MCF 10A (cell line): ENCODE data around the gene ZBTB46. TPM values are rescaled to one million over a fixed set of nuclear protein-coding genes. Genes with fewer than 3 reads are reported as not detected.

Experiments
- BruUV-seq: library from RNA; stranded (reverse); fragments of 400-500 nt; replicated peaks from 2 replicates; lab custom pipeline; 2021; lab: Mats Ljungman, UMichigan
- CTCF ChIA-PET: fragments of 300-600 bp; sonication (Branson Sonifier 250); formaldehyde crosslinking; extraction: SDS; loops from one replicate; lab custom pipeline; 2021; ENCODE audit warnings: antibody characterized with exemption, inconsistent platforms; lab: Yijun Ruan, JAX
- POLR2A ChIA-PET: fragments of 300-600, 350-650 bp; sonication (Branson Sonifier 250); formaldehyde crosslinking; extraction: SDS; loops from one replicate; lab custom pipeline; 2020; ENCODE audit warnings: antibody characterized with exemption, inconsistent platforms; lab: Yijun Ruan, JAX
- DNase-seq: peaks from one replicate; pipeline ENCODE4 v3.0.0-alpha.2; 2018; ENCODE audit not compliant: unreplicated experiment
- H3K27ac Mint-ChIP-seq: one replicate; pipeline ENCODE4 v1.8.0; 2022; ENCODE audit warnings: mild to moderate bottlenecking, low read depth, mixed read lengths; ENCODE audit not compliant: unreplicated experiment
- H3K27me3 Mint-ChIP-seq: one replicate; pipeline ENCODE4 v1.8.0; 2022; ENCODE audit warnings: mixed read lengths; ENCODE audit not compliant: insufficient read depth, unreplicated experiment
- H3K36me3 Mint-ChIP-seq: one replicate; pipeline ENCODE4 v1.8.0; 2022; ENCODE audit warnings: mild to moderate bottlenecking, moderate library complexity, mixed read lengths; ENCODE audit not compliant: insufficient read depth, unreplicated experiment
- H3K4me1 Mint-ChIP-seq: one replicate; pipeline ENCODE4 v1.8.0; 2022; ENCODE audit warnings: mixed read lengths; ENCODE audit not compliant: insufficient read depth, unreplicated experiment
- H3K4me3 Mint-ChIP-seq: one replicate; pipeline ENCODE4 v1.8.0; 2022; ENCODE audit warnings: mild to moderate bottlenecking, moderate library complexity, mixed read lengths; ENCODE audit not compliant: unreplicated experiment
- H3K9me3 Mint-ChIP-seq: one replicate; pipeline ENCODE4 v1.8.0; 2022; ENCODE audit warnings: mixed read lengths; ENCODE audit not compliant: unreplicated experiment
- CTCF ChIP-seq: fragments of 200-600 bp; IDR thresholded peaks from one replicate; pipeline ENCODE4 v1.8.0; 2022; ENCODE audit warnings: antibody characterized with exemption, mild to moderate bottlenecking; ENCODE audit not compliant: unreplicated experiment
- intact Hi-C: fragments of 100-400 bp; cut with micrococcal nuclease; formaldehyde crosslinking; loops from 2 replicates; pipeline ENCODE4 v1.14.1; 2022
- total RNA-seq: library from RNA; stranded (reverse); gene quantifications from 2 replicates; pipeline ENCODE4 v1.2.3, GENCODE V29; 2022

The ZBTB46 gene
- total RNA-seq, 1 experiment from 2014 or later, result 0.63 TPM

DNA sequence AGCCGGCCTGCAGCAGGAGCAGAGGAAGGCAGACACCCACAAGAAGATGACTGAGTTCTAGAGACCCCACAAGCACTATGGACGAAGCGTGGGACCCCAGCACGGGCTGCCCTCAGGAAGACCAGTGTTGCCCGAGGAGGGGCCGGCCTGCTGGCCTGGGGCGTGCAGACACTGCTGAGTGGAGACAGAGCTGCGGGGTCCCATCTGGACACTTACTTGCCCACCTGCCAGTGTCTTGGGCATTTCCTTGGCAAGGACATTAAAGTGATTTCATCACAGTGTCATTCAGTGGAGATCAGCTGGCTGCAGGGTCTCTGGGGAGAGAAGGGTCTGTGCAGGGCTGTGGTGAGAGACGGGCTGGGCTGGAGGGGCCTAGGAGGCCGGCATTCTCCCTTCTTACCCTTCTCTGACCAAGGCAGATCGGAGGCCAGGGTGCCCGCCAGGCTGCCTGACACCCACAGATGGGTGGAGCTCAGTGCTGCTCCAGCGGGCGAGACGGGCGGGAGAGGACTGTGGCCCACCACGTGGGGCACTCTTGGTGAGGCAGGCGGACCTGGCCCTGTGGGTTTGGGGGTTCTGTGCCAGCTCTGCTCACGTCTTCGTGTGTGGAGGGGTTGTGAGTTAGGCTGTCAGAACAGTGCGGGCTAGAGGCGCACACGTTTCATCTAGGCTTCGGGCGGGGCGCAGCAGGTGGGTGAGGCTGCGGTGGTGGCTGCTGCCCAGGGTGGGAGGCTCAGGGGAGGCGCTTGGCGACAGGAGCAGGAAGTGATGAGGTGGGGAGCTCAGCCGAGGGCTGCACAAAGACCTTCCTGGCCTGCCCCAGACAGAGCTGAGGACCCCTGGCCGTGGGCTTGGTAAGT lies 95.0 kb downstream of the ZBTB46 start, which contains the start of gene LIME1:
LIME1 (plus strand) TSS at position 806 of the 860 bp plus-strand sequence. CDS start 886 bp downstream, outside the sequence.
- ChIA-PET POLR2A (interaction anchor here (0.7 to 1.0 kb wide), 2 partner anchors 28 to 49 kb away, joined by 4 to 11 read pairs; partner anchors contain the start of genes ARFRP1 and ZGPAT), CTCF (interaction anchor here (0.6 to 1.1 kb wide), 2 partner anchors 29 to 47 kb away, joined by 3 to 4 read pairs; no protein-coding TSS in a partner anchor)
- Mint-ChIP-seq H3K36me3 (peaks cover 25% of the 10 kb centered on the region), H3K27ac (no peak within 1 kb of the TSS), H3K4me1 (no peaks in the 10 kb centered on the region), H3K27me3 (no peaks in the 10 kb centered on the region), H3K9me3 (no peaks in the 10 kb centered on the region), H3K4me3 (no peak within 1 kb of the TSS)
- no peak for DNase-seq
- no peak for TF ChIP-seq CTCF
- intact Hi-C loops, result no loop called here
- no TSS peak for BruUV-seq

DNA sequence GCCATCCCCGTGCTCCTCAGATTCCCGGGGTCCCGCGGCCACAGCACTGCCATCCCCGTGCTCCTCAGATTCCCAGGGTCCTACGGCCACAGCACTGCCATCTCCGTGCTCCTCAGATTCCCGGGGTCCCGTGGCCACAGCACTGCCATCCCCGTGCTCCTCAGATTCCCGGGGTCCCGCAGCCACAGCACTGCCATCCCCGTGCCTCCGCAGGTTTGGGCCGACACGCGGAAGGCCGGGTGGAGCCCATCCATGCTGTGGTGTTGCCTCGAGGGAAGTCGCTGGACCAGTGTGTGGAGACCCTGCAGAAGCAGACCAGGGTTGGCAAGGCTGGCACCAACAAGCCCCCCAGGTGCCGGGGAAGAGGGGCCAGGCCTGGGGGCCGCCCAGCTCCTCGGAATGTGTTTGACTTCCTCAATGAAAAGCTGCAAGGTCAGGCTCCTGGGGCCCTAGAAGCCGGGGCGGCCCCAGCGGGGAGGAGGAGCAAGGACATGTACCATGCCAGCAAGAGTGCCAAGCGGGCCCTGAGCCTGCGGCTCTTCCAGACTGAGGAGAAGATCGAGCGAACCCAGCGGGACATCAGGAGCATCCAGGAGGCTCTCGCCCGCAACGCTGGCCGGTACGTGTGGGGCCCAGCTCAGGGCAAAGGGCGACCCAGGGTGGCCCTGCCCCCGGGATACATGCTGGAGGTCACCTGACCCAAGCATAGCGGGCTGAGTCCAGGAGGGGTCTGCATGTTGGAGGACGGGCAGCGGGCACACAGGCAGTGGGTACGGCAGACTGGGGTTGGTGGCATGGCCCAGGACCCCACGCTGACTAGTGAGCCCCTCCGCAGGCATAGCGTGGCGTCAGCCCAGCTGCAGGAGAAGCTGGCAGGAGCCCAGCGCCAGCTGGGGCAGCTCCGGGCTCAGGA lies 95.9 kb downstream of the ZBTB46 start:
- TF ChIP-seq CTCF, result no peak
- POLR2A ChIA-PET, result no interaction called here

GRCh38 chr20:63734111-63734945 lies 96.7 kb downstream of the ZBTB46 start:
- Mint-ChIP-seq H3K4me1 (no peaks in the 10 kb centered on the region), H3K36me3 (peaks cover 30% of the 10 kb centered on the region), H3K9me3 (no peaks in the 10 kb centered on the region), H3K27ac (no peak overlapping the region), H3K27me3 (no peaks in the 10 kb centered on the region), H3K4me3 (no peak overlapping the region)
- intact Hi-C loops, result no loop called here
- no peak for DNase-seq
- ChIA-PET CTCF (no interaction called here), POLR2A (interaction anchor here (1.1 to 1.8 kb wide), 2 partner anchors 15 to 27 kb away, joined by 3 to 5 read pairs; partner anchors contain the start of genes ARFRP1 and ZGPAT)
- BruUV-seq, result no TSS peak
- no peak for TF ChIP-seq CTCF

More for the DNA sequence above, 95.9 kb downstream of the ZBTB46 start:
- TSS peak; percentile 52 for BruUV-seq
- Mint-ChIP-seq H3K27ac (no peak overlapping the region), H3K27me3 (no peaks in the 10 kb centered on the region), H3K9me3 (no peaks in the 10 kb centered on the region), H3K4me3 (no peak overlapping the region), H3K36me3 (peaks cover 25% of the 10 kb centered on the region), H3K4me1 (no peaks in the 10 kb centered on the region)
- CTCF ChIA-PET, result no interaction called here
- no peak for DNase-seq
- intact Hi-C loops, result no loop called here
